SK-N-SH (cell line): ENCODE measurements around the gene FBXO47.

Experiments used
- CTCF ChIP-seq: fragments of 200-600 bp; sonication (generic); IDR thresholded peaks from 2 replicates; pipeline ENCODE4 v1.6.1; 2017; ENCODE audit warnings: antibody characterized with exemption, mild to moderate bottlenecking, moderate library complexity
- YY1 ChIP-seq: IDR thresholded peaks from 2 replicates; pipeline ENCODE4 v1.4.0; 2012; ENCODE audit warnings: low read depth, mild to moderate bottlenecking

GRCh38 chr17:38910325-38910724, 56.9 kb downstream of the FBXO47 start:
- TF ChIP-seq CTCF (no peak), YY1 (no peak)
